Activated T-helper 1 cell treated with Interleukin-2 at 50 U/mL for 16 hours (primary cell): ENCODE results near the gene RNF126.
"Not testable (repeated sequence)": the region's sequence is repeated elsewhere in the genome, so short reads cannot be mapped to it uniquely, and the experiment has no call there.

Experiments
- DNase-seq: peaks from one replicate; pipeline ENCODE4 v3.0.0-alpha.2; 2020; ENCODE audit warnings: low read depth

Gene RNF126

DNA sequence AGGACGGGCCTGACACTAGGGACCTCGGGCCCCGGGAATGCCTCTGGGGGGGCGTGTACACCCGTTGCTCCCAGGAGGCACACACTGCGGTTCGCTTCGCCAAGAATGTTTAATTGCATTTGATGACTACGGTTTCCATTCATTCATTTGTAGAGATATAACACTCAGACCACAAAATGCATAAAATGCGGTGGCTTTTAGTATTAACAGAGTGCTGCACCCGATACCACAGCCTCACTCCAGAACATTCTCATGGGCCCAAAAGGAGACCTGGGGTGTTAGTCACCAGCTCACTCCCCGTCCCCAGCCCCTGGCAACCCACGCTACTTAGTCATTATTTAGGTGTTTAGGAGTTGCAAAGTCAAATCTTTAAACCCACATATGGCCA, 51.5 kb downstream of the RNF126 start:
- DNase-seq = peak; percentile 33

DNA sequence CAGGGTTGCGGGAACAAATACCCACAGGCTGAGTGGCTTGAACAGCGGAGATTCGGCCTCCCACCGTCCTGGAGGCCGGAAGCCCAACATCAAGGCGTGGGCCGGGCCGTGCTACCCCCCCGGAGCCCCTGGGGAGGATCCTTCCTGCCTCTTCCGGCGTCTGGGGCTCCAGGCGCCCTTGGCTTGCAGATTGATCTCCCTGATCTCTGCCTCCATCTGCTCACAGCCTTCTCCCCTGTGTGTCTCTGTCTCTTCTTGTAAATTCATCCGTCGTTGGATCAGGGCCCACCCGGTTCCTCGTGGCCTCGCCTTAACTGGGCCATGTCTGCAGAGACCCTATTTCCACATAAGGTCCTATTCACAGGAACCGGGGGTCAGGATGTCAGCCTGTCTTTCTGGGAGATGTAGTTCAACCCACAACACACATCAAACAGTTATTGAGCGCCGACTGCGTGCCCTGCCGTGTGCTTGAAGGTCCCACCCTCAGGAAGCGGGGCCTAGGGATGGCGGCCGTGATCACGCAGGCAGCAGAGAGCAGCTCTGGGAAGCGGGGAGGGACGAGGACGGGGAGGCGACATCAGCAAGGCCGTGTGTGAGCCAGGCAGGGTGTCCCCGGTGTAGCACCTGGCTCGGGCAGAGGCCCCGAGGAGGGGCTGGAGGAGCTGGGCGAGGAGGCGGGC, 52.1 kb downstream of the RNF126 start:
- peak; percentile 51 for DNase-seq

DNA sequence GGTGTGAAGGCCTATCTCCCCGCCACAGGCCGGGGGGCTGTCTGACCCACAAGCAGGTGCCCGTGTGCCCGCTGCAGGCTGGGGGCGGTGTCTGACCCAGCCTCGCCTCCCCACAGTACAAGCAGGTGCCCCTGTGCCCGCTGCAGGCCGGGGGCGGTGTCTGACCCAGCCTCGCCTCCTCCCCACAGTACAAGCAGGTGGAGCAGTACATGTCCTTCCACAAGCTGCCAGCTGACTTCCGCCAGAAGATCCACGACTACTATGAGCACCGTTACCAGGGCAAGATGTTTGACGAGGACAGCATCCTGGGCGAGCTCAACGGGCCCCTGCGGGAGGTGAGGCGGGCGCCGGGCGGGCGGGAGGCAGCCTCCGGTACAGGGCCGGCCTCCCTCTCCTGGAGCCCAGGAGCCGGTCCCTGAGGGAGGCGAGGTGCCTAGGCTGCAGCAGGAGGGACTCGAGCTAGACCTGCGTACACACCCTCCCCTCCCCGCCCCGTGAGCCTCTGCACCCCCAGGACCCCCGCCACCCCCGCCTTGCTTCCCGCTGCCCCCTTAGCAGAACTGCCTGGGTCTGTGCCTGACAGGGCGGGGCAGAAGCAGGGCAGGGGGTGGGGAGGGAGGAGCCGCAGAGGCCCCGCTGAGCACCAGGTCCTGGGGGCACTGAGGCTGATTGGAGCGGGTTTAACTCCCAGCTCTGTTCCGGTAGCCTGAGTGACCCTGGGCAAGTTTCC, 52.8 kb downstream of the RNF126 start:
- DNase-seq = peak; percentile 29

DNA sequence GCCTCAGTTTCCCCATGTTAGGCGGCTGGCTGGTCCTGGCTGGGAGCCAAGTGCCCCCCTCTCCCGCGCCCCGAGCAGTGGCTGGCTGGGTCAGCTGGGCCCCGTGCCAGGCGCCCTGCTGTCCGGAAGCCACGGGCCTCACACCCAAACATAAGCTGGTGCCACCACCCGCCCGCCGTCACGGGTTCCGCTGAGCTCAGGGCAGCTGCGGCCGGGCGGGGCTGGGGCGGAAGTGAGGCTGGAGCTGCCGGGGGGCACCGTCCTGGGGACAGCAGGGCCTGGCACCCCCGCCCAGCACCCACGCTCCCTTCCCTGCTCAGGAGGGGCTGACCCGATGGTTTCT, 54.0 kb downstream of the RNF126 start:
- DNase-seq = no peak

DNA sequence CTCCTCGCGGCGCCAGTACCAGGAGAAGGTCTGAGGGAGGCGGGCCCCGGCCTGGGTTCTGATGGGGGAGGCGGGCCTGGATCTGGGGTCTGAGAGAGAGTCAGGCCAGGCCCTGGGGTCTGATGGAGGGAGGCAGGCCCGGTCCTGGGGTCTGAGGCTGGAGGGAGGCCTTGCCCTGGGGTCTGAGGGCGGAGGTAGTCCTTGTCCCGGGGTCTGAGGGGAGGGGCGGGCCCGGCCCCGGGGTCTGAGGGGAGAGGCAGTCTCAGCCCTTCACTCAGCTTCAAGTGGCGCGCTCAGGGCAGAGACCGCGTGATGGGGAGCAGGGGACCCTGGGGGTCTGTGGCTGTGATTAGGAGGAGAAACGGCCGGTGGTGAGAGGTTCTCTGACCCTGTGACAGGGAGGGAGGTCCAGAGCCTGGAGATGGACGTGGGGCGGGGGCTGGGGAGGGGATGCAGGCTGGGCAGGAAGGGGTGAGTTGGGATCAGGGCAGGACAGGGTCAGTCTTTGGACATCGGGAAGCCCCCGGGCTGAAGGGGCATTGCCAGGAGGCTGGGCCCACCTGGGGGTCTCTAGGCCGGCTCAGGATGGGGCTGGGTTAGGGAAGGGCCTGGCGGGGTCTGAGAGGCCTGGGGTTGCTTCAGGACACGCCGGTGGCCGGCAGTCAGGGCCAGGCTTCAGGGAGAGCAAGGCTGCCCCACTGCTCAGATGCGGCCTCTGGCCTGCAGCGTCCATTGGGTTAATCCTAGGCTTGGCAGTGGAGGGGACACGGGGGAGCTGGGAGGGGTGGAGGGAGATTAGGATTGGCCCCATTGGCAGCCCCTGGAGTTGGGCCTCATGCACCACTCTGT, 54.6 kb downstream of the RNF126 start:
- no peak for DNase-seq

DNA sequence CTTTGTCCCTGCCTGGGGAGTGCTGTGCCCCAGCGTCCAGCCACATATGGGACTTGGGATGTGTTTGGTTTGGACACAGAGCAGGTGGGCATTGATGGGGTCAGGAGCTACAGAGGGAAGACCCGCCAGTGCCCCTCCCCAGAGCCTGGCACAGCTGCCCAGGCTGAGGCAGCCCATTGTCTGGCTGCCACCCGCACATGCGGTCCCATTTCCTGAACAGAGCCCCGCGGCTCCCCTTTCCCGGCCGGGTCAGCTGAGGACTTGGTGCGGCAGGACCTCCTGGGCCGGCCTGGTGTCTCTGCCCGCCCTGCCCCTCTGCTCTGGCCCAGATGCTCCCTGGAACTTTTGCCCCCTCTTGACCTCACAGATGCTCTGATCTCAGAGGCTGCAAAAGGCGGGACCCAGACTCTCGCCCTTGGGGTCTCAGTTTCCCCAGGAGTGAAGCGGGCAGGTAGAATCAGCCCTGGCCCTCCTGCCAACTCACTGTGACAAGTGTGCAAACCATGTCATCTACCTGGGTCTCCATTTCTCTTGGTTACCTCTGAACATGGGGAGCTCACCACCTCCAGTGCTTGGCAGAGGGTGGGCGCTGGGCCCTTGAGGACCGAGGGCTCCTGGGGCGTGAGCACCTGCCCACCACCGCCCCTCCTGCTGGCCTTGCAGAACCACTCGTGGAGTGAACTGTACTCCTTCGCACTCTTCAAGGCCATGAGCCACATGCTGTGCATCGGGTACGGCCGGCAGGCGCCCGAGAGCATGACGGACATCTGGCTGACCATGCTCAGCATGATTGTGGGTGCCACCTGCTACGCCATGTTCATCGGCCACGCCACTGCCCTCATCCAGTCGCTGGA, 55.5 kb downstream of the RNF126 start:
- DNase-seq = no peak

DNA sequence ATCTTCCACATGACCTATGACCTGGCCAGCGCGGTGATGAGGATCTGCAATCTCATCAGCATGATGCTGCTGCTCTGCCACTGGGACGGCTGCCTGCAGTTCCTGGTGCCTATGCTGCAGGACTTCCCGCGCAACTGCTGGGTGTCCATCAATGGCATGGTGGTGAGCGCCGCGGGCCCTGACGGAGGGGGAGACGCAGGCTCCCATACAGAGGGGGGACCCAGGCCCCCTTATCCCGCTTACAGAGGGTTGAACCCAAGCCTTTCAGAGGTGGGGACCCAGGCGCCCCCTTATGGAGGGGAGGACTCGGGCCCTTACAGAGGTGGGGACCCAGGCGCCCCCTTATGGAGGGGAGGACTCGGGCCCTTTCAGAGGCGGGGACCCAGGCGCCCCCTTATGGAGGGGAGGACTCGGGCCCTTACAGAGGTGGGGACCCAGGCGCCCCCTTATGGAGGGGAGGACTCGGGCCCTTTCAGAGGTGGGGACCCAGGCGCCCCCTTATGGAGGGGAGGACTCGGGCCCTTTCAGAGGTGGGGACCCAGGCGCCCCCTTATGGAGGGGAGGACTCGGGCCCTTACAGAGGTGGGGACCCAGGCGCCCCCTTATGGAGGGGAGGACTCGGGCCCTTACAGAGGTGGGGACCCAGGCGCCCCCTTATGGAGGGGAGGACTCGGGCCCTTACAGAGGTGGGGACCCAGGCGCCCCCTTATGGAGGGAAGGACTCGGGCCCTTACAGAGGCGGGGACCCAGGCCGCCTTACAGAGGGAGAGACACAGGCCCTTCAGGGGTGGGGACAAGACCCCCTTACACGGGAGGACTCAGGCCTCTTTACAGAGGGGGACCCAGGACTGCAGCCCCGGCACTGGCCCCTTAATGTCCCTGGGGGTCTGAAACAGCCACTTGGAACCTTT, 57.7 kb downstream of the RNF126 start:
- not testable (repeated sequence) for DNase-seq

DNA sequence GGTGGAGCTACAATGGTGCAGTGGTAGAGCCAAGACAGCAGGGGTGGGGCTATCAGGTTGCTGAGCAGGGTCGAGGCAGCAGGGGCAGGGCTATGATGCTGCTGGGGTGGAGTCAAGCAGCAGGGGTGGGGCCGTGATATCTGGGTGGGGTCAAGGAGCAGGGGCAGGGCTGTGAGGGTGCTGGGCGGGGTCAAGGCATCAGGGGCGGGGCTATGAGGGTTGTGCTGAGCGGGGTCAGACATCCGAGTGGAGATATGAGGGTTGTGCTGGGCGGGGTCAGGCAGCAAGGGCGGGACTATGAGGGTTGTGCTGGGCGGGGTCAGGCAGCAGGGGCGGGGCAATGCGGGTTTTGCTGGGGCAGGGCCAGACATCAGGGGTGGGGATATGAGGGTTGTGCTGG, 58.7 kb downstream of the RNF126 start:
- DNase-seq = no peak

DNA sequence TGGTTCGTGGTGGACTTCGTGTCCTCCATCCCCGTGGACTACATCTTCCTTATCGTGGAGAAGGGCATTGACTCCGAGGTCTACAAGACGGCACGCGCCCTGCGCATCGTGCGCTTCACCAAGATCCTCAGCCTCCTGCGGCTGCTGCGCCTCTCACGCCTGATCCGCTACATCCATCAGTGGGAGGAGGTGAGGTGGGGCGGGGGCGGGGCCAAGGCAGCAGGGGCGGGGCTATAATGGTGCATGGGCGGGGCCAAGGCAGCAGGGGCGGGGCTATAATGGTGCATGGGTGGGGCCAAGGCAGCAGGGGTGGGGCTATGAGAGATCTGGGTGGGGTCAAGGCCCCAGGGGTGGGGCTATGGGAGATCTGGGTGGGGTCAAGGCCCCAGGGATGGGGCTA, 59.2 kb downstream of the RNF126 start:
- DNase-seq = not testable (repeated sequence)

DNA sequence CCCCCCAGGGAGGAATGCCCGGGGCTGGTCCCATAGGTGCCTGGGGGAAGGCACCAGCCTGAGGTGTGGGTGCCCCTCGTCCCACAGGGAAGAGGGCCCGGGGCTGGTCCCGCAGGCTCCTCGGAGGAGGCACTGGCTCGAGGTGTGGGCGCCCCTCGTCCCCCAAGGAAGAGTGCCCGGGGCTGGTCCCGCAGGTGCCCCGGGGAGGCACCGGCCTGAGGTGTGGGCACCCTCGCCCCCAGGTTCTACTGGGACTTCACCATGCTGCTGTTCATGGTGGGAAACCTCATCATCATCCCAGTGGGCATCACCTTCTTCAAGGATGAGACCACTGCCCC, 59.7 kb downstream of the RNF126 start:
- not testable (repeated sequence) for DNase-seq

DNA sequence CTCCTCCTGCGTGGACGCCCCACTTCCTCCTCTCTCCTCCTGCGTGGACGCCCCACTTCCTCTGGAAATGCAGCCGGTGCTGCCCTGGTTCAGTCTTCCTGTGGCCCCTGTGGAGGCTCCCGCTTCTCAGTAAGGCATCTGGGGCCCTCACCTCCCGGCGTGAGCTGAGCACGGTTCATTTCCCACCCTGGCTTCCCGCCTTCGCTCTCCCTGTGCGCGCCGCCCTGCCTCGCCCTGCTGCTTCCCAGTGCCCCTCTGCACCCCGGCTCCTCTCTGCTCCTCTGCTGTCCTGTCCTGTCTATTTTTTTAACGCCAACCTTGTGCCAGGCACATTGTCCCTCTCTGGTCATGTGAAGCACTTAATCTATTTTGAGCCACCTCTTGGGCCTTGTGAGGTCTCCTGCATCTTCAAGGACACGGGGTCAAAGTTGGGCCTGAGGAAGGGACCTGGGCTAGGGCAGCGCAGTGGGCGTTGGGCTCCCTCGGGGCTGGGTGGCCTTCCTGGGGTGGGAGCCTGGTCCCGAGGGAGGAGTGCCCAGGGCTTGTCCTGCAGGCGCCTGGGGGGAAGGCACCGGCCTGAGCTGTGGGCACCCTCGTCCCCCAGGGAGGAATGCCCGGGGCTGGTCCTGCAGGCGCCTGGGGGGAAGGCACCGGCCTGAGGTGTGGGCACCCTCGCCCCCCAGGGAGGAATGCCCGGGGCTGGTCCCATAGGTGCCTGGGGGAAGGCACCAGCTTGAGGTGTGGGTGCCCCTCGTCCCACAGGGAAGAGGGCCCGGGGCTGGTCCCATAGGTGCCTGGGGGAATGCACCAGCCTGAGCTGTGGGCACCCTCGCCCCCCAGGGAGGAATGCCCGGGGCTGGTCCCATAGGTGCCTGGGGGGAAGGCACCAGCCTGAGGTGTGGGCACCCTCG, 60.4 kb downstream of the RNF126 start:
- DNase-seq = no peak

DNA sequence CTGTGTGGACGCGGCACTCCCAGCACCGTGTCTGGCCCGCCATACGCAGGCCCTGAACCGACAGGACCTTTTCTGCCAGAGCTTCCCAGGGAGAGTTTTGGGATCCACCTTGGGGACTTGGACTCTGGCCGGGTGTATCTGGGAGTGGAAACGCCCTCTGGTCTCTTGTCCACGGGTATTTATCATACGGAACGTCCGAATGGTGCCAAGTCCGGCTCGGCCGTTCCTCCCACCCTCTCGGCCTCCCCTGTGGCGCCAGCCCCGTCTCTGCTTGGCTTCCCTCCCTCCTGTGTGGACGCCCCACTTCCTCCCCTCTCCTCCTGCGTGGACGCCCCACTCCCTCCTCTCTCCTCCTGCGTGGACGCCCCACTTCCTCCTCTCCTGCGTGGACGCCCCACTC, 61.2 kb downstream of the RNF126 start:
- no peak for DNase-seq

DNA sequence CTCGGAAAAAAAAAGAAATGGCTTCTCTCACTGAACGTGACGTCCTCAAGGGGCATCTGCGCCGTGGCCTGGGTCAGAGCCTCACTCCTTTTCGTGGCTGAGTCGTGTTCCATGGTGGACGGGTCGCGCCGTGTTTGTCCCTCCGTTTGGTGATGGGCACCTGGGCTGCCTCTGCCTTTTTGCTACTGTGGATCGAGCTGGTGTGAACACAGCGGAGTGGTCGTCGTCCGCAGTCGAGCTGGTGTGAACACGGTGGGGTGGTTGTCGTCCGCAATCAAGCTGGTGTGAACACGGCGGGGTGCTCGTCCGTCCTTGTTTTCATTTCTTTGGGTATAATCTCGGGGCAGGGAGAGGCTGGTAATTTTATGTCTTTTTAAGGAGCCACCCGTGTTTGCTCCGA, 61.7 kb downstream of the RNF126 start:
- DNase-seq = no peak
